RPMI8226 (cell line): ENCODE data around the gene NOL12.
"Not testable (repeated sequence)": the region's sequence is repeated elsewhere in the genome, so short reads cannot be mapped to it uniquely, and the experiment has no call there.

Source experiments
- DNase-seq: peaks from one replicate; pipeline ENCODE4 v3.0.0-alpha.2; 2015

The NOL12 gene

DNA sequence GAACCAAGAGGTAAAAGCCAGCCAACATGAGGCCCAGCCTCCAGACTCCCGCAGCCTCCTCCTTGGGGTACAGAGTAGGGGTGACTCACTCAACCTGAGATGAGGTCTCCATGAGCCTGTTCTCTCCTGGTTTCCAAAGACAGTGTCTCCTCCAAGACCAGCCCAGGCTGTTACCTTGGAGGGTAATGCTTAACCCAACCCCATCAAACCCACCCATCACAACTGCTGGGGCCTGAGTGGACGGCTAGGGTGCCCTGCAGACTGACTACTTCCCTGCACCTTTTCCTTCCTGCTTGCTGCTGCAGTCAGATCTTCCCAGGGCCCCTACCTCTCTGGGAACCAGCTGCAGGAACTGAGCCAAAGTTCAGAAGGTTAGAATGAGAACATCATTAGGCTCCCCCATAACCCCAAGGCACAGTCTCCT, 5.1 kb upstream of the NOL12 start:
- no peak for DNase-seq

GRCh38 chr22:37681556-37682049, 4.5 kb upstream of the NOL12 start:
- peak; percentile 86 for DNase-seq

- no peak for DNase-seq
Measured at GRCh38 chr22:37684803-37685615, 1.1 kb upstream of the NOL12 start.

- DNase-seq: no peak
Measured at GRCh38 chr22:37690407-37690806, 4.3 kb downstream of the NOL12 start.

- no peak for DNase-seq
Measured at GRCh38 chr22:37690901-37691504, 4.9 kb downstream of the NOL12 start.

- no peak for DNase-seq
Measured at GRCh38 chr22:37692627-37693285, 6.6 kb downstream of the NOL12 start.

DNA sequence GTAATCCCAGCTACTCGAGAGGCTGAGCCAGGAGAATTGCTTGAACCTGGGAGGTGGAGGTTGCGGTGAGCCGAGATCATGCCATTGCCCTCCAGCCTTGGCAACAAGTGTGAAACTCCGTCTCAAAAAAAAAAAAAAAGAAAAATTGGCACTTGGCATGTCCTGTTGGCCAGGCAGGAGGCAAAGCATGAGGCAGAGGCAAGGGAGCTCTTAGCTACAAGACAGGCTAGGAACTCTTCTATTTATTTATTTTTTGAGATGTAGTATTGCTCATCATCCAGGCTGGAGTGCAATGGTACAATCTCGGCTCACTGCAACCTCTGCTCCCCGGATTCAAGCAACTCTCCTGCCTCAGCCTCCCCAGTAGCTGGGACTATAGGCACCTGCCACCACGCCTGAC, 8.0 kb downstream of the NOL12 start:
- DNase-seq: not testable (repeated sequence)

DNA sequence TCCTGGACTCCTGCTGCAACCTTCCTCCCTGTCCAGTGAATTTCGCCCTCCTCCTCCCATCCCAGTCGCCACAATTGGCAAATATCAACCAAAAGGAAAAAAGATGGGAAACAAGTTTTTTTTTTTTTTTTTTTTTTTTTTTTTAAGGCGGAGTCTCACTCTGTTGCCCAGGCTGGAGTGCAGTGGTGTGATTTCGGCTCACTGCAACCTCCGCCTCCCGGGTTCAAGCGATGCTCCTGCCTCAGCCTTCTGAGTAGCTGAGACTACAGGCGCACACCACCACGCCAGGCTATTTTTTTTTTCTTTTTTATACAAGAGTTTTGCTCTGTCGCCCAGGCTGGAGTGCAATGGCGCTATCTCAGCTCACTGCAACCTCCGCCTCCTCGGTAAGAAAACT, 10.1 kb downstream of the NOL12 start:
- not testable (repeated sequence) for DNase-seq

DNA sequence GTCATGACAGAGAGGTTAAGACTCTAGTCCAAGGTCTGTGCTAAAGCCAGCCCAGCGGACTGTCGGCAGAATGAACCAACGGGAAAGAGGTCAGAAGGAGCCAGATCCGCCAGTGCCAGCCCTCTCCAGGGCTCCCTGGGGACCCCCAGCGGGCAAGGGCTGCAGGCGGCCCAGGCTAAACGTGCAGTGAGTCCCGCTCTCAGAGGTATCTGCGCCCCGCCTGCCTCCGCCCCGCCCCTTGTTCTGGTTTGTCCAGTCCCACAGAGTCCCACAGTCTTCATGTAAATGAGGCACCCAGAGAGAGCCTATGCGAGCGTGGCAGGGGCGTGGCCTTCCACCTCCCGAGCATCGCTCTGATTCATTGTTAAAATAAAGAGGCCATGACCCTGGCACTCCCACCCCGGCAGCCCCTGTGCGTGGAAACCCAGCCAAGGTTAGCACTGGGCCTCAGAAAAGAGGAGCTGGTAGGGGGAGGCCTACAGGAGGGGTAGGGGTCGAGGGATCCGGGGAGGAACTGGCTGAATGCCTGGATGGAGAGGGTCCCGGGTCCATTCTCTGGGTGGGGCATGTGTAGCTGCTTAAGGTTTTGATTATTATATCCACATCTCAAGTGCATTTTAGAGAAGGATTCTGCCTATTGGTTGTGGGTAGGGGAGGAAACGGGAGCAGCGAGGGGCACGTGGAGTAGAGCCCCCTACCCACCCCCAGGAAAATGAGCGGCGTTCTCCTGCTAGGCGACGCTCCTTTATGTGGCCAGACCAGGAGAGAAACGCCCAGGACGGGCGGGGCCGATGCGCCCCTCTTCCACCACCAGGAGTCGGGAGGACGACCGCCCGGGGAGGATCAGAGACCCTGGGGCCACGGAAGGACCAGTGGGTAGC, 10.8 kb downstream of the NOL12 start, which contains the start of gene TRIOBP:
Gene TRIOBP (plus strand): TSS at position 392 of the 881 bp plus-strand sequence. CDS start 4,318 bp downstream, outside the sequence.
- no peak for DNase-seq

- DNase-seq: no peak
Measured at GRCh38 chr22:37697538-37697835, 11.3 kb downstream of the NOL12 start.

DNA sequence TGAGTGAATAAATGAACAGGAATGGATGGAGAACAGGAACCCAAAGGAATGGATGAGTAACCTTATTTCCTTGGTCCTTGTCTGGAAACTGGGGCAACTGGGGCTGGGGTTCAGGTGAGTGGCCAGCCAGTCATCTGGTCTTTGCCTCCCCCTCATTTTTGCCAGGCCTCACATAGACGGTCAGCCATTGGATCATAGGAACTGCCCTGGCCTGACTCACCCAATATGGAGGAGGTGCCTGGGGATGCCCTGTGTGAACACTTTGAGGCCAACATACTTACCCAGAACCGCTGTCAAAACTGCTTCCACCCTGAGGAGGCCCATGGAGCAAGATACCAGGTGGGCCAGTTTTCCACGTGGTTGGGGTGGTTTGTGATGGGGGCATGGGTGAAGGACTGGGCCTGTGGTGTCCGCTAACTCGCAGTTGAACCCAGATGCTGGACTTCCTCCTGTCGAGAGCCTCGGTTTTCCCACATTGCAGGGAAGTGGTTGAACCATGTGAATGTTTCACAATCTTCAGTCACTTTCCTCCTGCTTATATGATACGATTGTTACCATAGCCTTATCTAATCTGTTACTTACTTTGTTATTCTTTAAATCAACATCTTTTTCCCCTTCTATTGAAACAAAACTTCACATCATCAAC, 15.1 kb downstream of the NOL12 start:
- DNase-seq: no peak

DNA sequence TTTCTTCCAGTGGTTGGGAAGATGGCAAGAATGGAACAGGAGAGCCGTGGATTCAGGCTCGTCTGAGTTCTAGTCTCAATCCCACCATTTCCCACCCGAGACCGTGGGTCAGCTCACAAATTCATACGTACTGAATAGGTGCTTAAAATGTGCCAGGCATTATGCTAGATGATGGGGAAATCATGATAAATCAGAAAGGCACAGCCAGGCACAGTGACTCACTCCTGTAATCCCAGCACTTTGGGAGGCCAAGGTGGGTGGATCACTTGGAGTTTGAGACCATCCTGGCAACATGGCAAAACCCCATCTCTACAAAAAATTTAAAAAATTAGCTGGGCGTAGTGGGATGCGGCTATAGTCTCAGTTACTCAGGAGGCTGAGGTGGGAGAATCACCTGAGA, 17.8 kb downstream of the NOL12 start:
- DNase-seq: no peak

DNA sequence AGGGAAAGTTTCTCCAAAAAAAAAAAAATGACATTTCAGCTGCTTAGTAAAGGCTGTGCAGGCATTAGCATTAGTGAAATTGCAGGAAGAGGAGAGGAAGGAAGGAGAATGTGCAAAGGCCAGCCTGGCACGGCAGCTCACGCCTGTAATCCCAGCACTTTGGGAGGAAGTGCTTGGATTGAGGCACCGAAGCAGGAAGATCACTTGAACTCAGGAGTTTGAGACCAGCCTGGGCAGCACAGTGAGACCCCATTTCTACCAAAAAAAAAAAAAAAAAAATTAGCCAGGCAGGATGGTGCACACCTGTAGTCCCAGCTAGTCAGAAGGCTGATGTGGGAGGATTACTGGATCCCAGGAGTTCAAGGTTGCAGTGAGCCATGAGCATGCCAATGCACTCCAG, 18.5 kb downstream of the NOL12 start:
- DNase-seq: no peak

GRCh38 chr22:37705205-37705604, 19.1 kb downstream of the NOL12 start:
- DNase-seq: no peak

DNA sequence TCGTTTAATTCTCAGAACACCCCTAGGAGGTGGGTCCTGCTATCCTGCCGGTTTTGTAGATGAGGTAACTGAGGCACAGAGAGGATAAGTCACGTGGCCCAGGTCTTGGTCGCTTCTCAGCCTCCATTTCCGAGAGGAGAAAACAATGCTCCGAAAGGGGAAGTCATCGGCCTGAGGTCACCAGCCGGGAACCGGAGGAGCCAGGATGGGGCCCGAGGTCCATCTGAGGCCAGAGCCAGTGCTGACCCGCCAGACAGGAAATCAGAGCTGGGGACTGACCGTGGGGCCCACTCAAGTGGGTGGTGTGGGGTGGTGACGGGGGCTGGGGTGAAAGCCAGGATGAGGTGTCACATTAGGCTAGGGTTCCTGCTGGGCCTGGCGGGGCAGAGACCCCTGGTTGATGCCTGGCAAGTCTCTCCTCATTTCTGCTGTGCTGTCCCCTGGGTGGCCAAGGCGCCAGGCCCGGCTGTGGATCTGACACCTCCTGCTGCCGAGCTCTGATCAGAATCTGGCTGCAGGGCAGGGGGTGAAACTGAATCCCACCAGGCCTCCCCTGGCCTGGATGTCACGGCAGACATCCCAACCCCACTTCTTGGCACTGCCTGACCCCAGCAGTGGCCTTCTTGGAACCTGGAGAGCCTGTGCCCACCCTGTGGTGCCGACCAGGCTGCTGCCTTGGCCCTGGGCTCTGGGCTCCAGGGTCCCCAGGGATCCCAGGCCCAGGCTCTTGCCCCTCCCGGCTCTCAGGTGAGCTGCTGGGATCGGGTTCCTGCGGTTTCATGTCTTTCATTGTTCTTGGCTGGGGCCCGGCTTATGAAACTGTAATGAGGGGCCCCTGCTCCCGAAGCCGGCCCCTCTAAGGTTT, 22.7 kb downstream of the NOL12 start:
- DNase-seq: no peak

- no peak for DNase-seq
Measured at GRCh38 chr22:37709445-37709765, 23.3 kb downstream of the NOL12 start.

- no peak for DNase-seq
Measured at GRCh38 chr22:37710675-37711074, 24.5 kb downstream of the NOL12 start.

- DNase-seq: no peak
Measured at GRCh38 chr22:37711490-37711889, 25.3 kb downstream of the NOL12 start.

- no peak for DNase-seq
Measured at GRCh38 chr22:37713761-37714160, 27.6 kb downstream of the NOL12 start.

DNA sequence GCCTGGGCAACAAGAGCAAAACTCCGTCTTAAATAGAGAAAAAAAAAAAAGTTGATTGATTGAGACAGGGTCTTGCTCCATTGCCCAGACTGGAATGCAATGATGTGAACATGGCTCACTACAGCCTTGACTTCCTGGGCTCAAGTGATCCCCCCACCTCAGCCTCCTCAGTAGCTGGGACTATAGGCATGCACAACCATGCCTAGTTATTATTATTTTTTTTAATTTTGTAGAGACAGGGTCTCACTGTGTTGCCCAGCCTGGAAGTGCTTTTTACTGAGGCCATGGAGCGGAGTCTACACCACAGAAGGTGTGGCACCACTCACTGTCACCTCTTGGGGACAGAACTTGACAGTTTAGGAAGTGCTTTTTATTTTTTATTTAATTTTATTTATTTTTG, 28.5 kb downstream of the NOL12 start:
- DNase-seq: no peak

DNA sequence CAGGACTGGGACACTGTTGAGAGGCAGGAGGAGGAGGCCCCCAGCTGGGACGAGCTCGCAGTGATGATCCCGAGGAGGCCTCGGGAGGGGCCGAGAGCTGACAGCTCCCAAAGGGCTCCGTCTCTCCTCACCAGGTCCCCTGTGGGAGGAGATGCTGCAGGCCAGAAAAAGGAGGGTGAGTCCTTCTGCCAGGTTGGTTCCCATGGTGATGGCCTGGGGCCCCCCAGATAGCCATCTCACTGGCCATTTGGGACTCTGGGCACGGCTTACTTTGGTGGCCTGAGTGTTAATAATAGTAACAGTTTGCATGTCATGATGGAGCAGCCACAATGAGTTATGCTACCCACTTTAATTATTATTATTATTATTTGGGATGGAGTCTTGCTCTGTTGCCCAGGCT, 29.6 kb downstream of the NOL12 start:
- no peak for DNase-seq

DNA sequence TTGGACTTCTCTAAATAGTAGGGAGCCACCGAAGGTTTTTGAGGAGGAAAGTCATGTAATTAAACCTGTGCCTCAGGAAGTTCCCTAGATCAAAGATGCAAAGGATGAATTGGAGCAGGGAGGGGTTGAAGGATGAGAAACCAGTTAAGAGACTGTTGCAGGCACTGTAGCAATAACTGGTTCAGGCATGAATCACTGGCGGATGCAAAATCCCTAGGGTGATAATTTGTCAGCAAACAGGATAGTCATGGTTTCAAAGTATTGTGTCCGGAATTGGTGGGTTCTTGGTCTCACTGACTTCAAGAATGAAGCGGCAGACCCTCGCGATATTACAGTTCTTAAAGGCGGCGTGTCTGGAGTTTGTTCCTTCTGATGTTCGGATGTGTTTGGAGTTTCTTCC, 30.6 kb downstream of the NOL12 start:
- no peak for DNase-seq
